OCI-LY1 (cell line): ENCODE results near the gene SLC6A9.

Experiments
- CTCF ChIP-seq: fragments of 200-600 bp; sonication (generic), shearing (Covaris generic); IDR thresholded peaks from 2 replicates; pipeline ENCODE4 v1.5.1; 2017; ENCODE audit warnings: mild to moderate bottlenecking, antibody characterized with exemption, low read length, moderate library complexity, mixed read lengths
- EZH2 ChIP-seq: fragments of 200-600 bp; sonication (generic), shearing (Covaris generic); IDR thresholded peaks from 2 replicates; pipeline ENCODE4 v1.8.0; 2017; ENCODE audit warnings: borderline replicate concordance, mixed run types, mild to moderate bottlenecking, antibody characterized with exemption, low read length, moderate library complexity, mixed read lengths

- TF ChIP-seq CTCF = no peak
- TF ChIP-seq EZH2 = no peak
Observed at GRCh38 chr1:43991200-43991475, 40.1 kb downstream of the SLC6A9 start.
